HCT116 (cell line): ENCODE measurements around the gene TUG1. TPM values are rescaled to one million over a fixed set of nuclear protein-coding genes. Genes with fewer than 3 reads are reported as not detected.

Experiments used
- ATAC-seq: fragments of 200-7000 bp; cut with Tn5 transposase; 2 replicates; pipeline ENCODE4 v1.9.1; 2020; ENCODE audit warnings: mild to moderate bottlenecking, moderate library complexity
- BruUV-seq: library from RNA; stranded (reverse); fragments of 400-500 nt; replicated peaks from 2 replicates; lab custom pipeline; 2021; lab: Mats Ljungman, UMichigan
- CTCF ChIA-PET: fragments of 300-600 bp; sonication (Branson Sonifier 250); formaldehyde crosslinking; loops from one replicate; lab custom pipeline; 2021; ENCODE audit warnings: antibody characterized with exemption; lab: Charles Lee
- POLR2A ChIA-PET: fragments of 300-600, 350-600 bp; sonication (Branson Sonifier 250); formaldehyde crosslinking; loops from one replicate; lab custom pipeline; 2021; ENCODE audit warnings: antibody characterized with exemption; lab: Charles Lee
- RAD21 ChIA-PET, 2 experiments: fragments of 300-600 bp; sonication (Branson Sonifier 250); formaldehyde crosslinking; loops; one replicate each; lab custom pipeline; 2023; ENCODE audit warnings: low total read pairs in 2 of 2; ENCODE audit not compliant: uncharacterized antibody in 2 of 2, unreplicated experiment in 2 of 2, low non-redundant PET in 1 of 2; lab: Charles Lee
- DNase-seq: peaks from one replicate; pipeline ENCODE4 v3.0.0-alpha.2; 2010; ENCODE audit warnings: low read depth, low spot score
- H2AFZ ChIP-seq: fragments of 200-600 bp; shearing (Covaris generic), sonication (generic); 2 replicates; pipeline ENCODE4 v1.6.1; 2017; ENCODE audit warnings: low read depth, mixed run types, mixed read lengths, antibody characterized with exemption, low read length; ENCODE audit not compliant: poor library complexity, severe bottlenecking
- H3K27ac ChIP-seq: 2 replicates; pipeline ENCODE4 v1.5.1; 2012; ENCODE audit warnings: low read depth, low read length
- H3K27me3 ChIP-seq: fragments of 200-600 bp; sonication (generic); 2 replicates; pipeline ENCODE4 v1.6.1; 2016; ENCODE audit warnings: mixed run types, low read length, mixed read lengths; ENCODE audit not compliant: insufficient read depth
- H3K36me3 ChIP-seq, 2 experiments: fragments of 200-500 bp in 1 of 2; fragments of 200-600 bp in 1 of 2; sonication (Bioruptor generic) in 1 of 2; sonication (generic) in 1 of 2; 2 replicates each; pipeline versions ENCODE4 v1.5.1 to v1.6.1; 2014 to 2016; ENCODE audit warnings: low read length in 2 of 2, inconsistent platforms in 1 of 2, mixed read lengths in 1 of 2, mixed run types in 1 of 2; ENCODE audit not compliant: insufficient read depth in 2 of 2, control insufficient read depth in 1 of 2
- H3K4me1 ChIP-seq, 2 experiments: fragments of 200-600 bp in 1 of 2; sonication (generic) in 1 of 2; 2 replicates each; pipeline versions ENCODE4 v1.5.1 to v1.6.1; 2012 to 2017; ENCODE audit warnings: low read length in 2 of 2, inconsistent platforms in 1 of 2, mild to moderate bottlenecking in 1 of 2, mixed read lengths in 1 of 2, mixed run types in 1 of 2, moderate library complexity in 1 of 2; ENCODE audit not compliant: insufficient read depth in 2 of 2, control insufficient read depth in 1 of 2
- H3K4me2 ChIP-seq: fragments of 200-600 bp; sonication (generic); 2 replicates; pipeline ENCODE4 v1.6.1; 2017; ENCODE audit warnings: mixed run types, low read length, mixed read lengths
- H3K4me3 ChIP-seq, 2 experiments: fragments of 200-600 bp in 1 of 2; sonication (generic) in 1 of 2; replicated peaks in 1 of 2; 2 replicates each; pipeline ENCODE4 v1.5.1; 2011 to 2016; ENCODE audit warnings: low read length in 2 of 2, control low read depth in 1 of 2, low read depth in 1 of 2, mild to moderate bottlenecking in 1 of 2, mixed read lengths in 1 of 2, mixed run types in 1 of 2
- H3K79me2 ChIP-seq: fragments of 200-600 bp; sonication (generic); 2 replicates; pipeline ENCODE4 v1.6.1; 2017; ENCODE audit warnings: mild to moderate bottlenecking, mixed run types, low read length, moderate library complexity, mixed read lengths; ENCODE audit not compliant: insufficient read depth
- H3K9ac ChIP-seq: fragments of 200-600 bp; sonication (generic); 2 replicates; pipeline ENCODE4 v1.6.1; 2016; ENCODE audit warnings: low read length, mixed read lengths
- H3K9me2 ChIP-seq: fragments of 200-600 bp; sonication (generic), shearing (Covaris generic); 2 replicates; pipeline ENCODE4 v1.6.1; 2017; ENCODE audit warnings: mixed run types, mild to moderate bottlenecking, moderate library complexity; ENCODE audit not compliant: insufficient read depth
- H3K9me3 ChIP-seq, 2 experiments: fragments of 200-500 bp in 1 of 2; fragments of 200-600 bp in 1 of 2; sonication (Bioruptor generic) in 1 of 2; sonication (generic) in 1 of 2; 2 replicates each; pipeline ENCODE4 v1.6.1; 2014 to 2017; ENCODE audit warnings: low read length in 2 of 2, mixed read lengths in 2 of 2, inconsistent platforms in 1 of 2, low read depth in 1 of 2, mild to moderate bottlenecking in 1 of 2, mixed run types in 1 of 2, moderate library complexity in 1 of 2; ENCODE audit not compliant: control insufficient read depth in 1 of 2, insufficient read depth in 1 of 2
- H4K20me1 ChIP-seq: fragments of 200-600 bp; sonication (generic), shearing (Covaris generic); 2 replicates; pipeline ENCODE4 v1.6.1; 2017; ENCODE audit warnings: mixed run types, mild to moderate bottlenecking, moderate library complexity; ENCODE audit not compliant: insufficient read depth
- CBX3 ChIP-seq: IDR thresholded peaks from 2 replicates; pipeline ENCODE4 v1.6.1; 2012; ENCODE audit warnings: low read depth
- CEBPB ChIP-seq: IDR thresholded peaks from 2 replicates; pipeline ENCODE4 v1.6.1; 2012; ENCODE audit warnings: low read depth
- EGR1 ChIP-seq: IDR thresholded peaks from 2 replicates; pipeline ENCODE4 v1.6.1; 2012; ENCODE audit warnings: low read depth
- ELF1 ChIP-seq: IDR thresholded peaks from 2 replicates; pipeline ENCODE4 v1.6.1; 2012; ENCODE audit warnings: low read depth, borderline replicate concordance
- EZH2 ChIP-seq: fragments of 200-600 bp; sonication (generic); IDR thresholded peaks from 2 replicates; pipeline ENCODE4 v1.6.1; 2017; ENCODE audit warnings: antibody characterized with exemption, mixed run types
- EZH2phosphoT487 ChIP-seq: fragments of 200-600 bp; IDR thresholded peaks from 2 replicates; pipeline ENCODE4 v1.6.1; 2018; ENCODE audit warnings: antibody characterized with exemption, borderline replicate concordance
- FOSL1 ChIP-seq: IDR thresholded peaks from 2 replicates; pipeline ENCODE4 v1.6.1; 2012; ENCODE audit warnings: low read depth
- JUND ChIP-seq: IDR thresholded peaks from 2 replicates; pipeline ENCODE4 v1.6.1; 2012
- POLR2A ChIP-seq: IDR thresholded peaks from 2 replicates; pipeline ENCODE4 v1.7.0; 2011; ENCODE audit warnings: borderline replicate concordance; ENCODE audit not compliant: insufficient read depth, insufficient read length; ENCODE audit errors: extremely low read depth
- POLR2AphosphoS5 ChIP-seq: IDR thresholded peaks from 2 replicates; pipeline ENCODE4 v1.6.1; 2011; ENCODE audit warnings: mild to moderate bottlenecking, low read depth, low read length, moderate library complexity
- SRF ChIP-seq: IDR thresholded peaks from 2 replicates; pipeline ENCODE4 v1.6.1; 2012; ENCODE audit warnings: low read depth
- ZFX ChIP-seq: fragments of 450-650 bp; IDR thresholded peaks from 2 replicates; pipeline ENCODE4 v1.6.1; 2017
- ZNF274 ChIP-seq: fragments of 200-500 bp; sonication (Bioruptor generic); IDR thresholded peaks from 2 replicates; pipeline ENCODE4 v1.6.1; 2014; ENCODE audit warnings: mild to moderate bottlenecking, low read depth, low read length, inconsistent platforms
- intact Hi-C: fragments of 100-400 bp; cut with micrococcal nuclease; formaldehyde crosslinking; loops from 2 replicates; pipeline ENCODE4 v1.10.0; 2022
- total RNA-seq: library from RNA; stranded (reverse); gene quantifications from one replicate; pipeline ENCODE4 v1.2.1, GENCODE V29; 2021; ENCODE audit not compliant: unreplicated experiment
- TF ChIP-seq, protein P1 (sequence below): IDR thresholded peaks from 2 replicates; pipeline ENCODE4 v1.6.1; 2012

The TUG1 gene
- total RNA-seq, 1 experiment from 2014 or later = 45.0 TPM

GRCh38 chr22:30996462-30996861 lies 27.4 kb downstream of the TUG1 start:
- H4K20me1 ChIP-seq = no peaks in the 10 kb centered on the region
- ChIA-PET CTCF (interaction anchor here (0.7 kb wide), 1 partner anchor 18 kb away, joined by 3 read pairs; no protein-coding TSS in a partner anchor), RAD21 (no interaction called here), POLR2A (no interaction called here)
- peaks cover 0 to 4% of the 10 kb centered on the region in 2 experiments; a peak in 1 of 4 replicates for H3K9me3 ChIP-seq
- no peaks in the 10 kb centered on the region for H3K36me3 ChIP-seq
- DNase-seq (no peak), ATAC-seq (no peak)
- no peak overlapping the region for H3K4me3 ChIP-seq
- no peak overlapping the region for H3K9ac ChIP-seq
- BruUV-seq = no TSS peak
- H3K4me2 ChIP-seq = no peak overlapping the region
- no peaks in the 10 kb centered on the region for H3K9me2 ChIP-seq
- H3K4me1 ChIP-seq = no peaks in the 10 kb centered on the region
- intact Hi-C loops = no loop called here
- no peak overlapping the region for H3K27ac ChIP-seq
- no peak overlapping the region for H2AFZ ChIP-seq
- no peaks in the 10 kb centered on the region for H3K79me2 ChIP-seq
- no peaks in the 10 kb centered on the region for H3K27me3 ChIP-seq
- TF ChIP-seq EGR1 (no peak), ELF1 (no peak), POLR2A (no peak), CEBPB (no peak), POLR2AphosphoS5 (no peak), FOSL1 (no peak)

- no peak overlapping the region for H2AFZ ChIP-seq
- no peaks in the 10 kb centered on the region for H4K20me1 ChIP-seq
- TF ChIP-seq POLR2A (no peak), JUND (no peak), ZNF274 (no peak), EZH2 (no peak), FOSL1 (no peak), ZFX (no peak), EGR1 (no peak), CEBPB (no peak), SRF (no peak), POLR2AphosphoS5 (no peak), EZH2phosphoT487 (no peak), CBX3 (no peak)
- TF ChIP-seq, protein P1, sequence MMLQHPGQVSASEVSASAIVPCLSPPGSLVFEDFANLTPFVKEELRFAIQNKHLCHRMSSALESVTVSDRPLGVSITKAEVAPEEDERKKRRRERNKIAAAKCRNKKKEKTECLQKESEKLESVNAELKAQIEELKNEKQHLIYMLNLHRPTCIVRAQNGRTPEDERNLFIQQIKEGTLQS = no peak
- H3K9ac ChIP-seq = no peak overlapping the region
- intact Hi-C loops = no loop called here
- no peaks in the 10 kb centered on the region for H3K4me1 ChIP-seq
- ChIA-PET CTCF (no interaction called here), RAD21 (no interaction called here), POLR2A (no interaction called here)
- DNase-seq = no peak
- H3K79me2 ChIP-seq = no peaks in the 10 kb centered on the region
- no peak overlapping the region for H3K27ac ChIP-seq
- no peaks in the 10 kb centered on the region for H3K9me2 ChIP-seq
- no peaks in the 10 kb centered on the region for H3K9me3 ChIP-seq
- BruUV-seq = no TSS peak
- H3K27me3 ChIP-seq = no peaks in the 10 kb centered on the region
- ATAC-seq = no peak; the same call in 1 of the 2 replicates
- no peaks in the 10 kb centered on the region for H3K36me3 ChIP-seq
- no peak overlapping the region for H3K4me2 ChIP-seq
- no peak overlapping the region for H3K4me3 ChIP-seq
These were observed 29.3 kb downstream of the TUG1 start for GRCh38 chr22:30998329-30998728.
